Thymus (tissue), 11 donors: ENCODE measurements around the gene ZGRF1. TPM values are rescaled to one million over a fixed set of nuclear protein-coding genes. Genes with fewer than 3 reads are reported as not detected.
"Not testable (repeated sequence)": the region's sequence is repeated elsewhere in the genome, so short reads cannot be mapped to it uniquely, and the experiment has no call there.

Source experiments
- DNase-seq, 9 donors: peaks; one replicate each; pipeline ENCODE4 v3.0.0-alpha.2; 2013; ENCODE audit warnings: low spot score in 9 of 9, low read depth in 6 of 9, missing footprints in 1 of 9
- H3K27ac ChIP-seq, 2 donors: one replicate each; pipeline ENCODE4 v1.5.1; 2013; ENCODE audit warnings: control low read depth in 1 of 2, low read depth in 1 of 2, low read length in 1 of 2, mild to moderate bottlenecking in 1 of 2, moderate library complexity in 1 of 2
- H3K27me3 ChIP-seq, 2 donors: one replicate each; pipeline ENCODE4 v1.5.1; 2013; ENCODE audit warnings: low read length in 1 of 2; ENCODE audit not compliant: control insufficient read depth in 2 of 2, insufficient read depth in 1 of 2
- H3K36me3 ChIP-seq, 2 donors: one replicate each; pipeline ENCODE4 v1.5.1; 2013; ENCODE audit warnings: low read length in 1 of 2, mild to moderate bottlenecking in 1 of 2, moderate library complexity in 1 of 2; ENCODE audit not compliant: control insufficient read depth in 2 of 2, insufficient read depth in 2 of 2
- H3K4me1 ChIP-seq, 2 donors: one replicate each; pipeline ENCODE4 v1.5.1; 2013; ENCODE audit warnings: low read length in 2 of 2; ENCODE audit not compliant: control insufficient read depth in 2 of 2, insufficient read depth in 2 of 2
- H3K4me3 ChIP-seq, 2 donors: one replicate each; pipeline ENCODE4 v1.5.1; 2013; ENCODE audit warnings: low read length in 2 of 2, control low read depth in 1 of 2, mild to moderate bottlenecking in 1 of 2
- H3K9me3 ChIP-seq, 2 donors: one replicate each; pipeline ENCODE4 v1.5.1; 2013; ENCODE audit warnings: low read length in 1 of 2, mild to moderate bottlenecking in 1 of 2; ENCODE audit not compliant: control insufficient read depth in 2 of 2, insufficient read depth in 1 of 2
- WGBS: extraction: QIAGEN DNeasy Blood & Tissue Kit; methylation state at CpG from one replicate; pipeline ENCODE4 v1.1.7; 2013; 5-methylcytosine and 5-hydroxymethylcytosine counted together
- polyA plus RNA-seq: library from polyadenylated mRNA; stranded (reverse); fragments of 200-250 nt; gene quantifications from one replicate; pipeline ENCODE4 v1.2.3, GENCODE V29; 2013
- total RNA-seq: library from RNA; stranded (reverse); fragments of 120-200 nt; gene quantifications from one replicate; pipeline ENCODE4 v1.2.4, GENCODE V29; 2013
- donor health status: healthy.

The ZGRF1 gene
- total and polyA plus RNA-seq, 2 donors = 10.5 to 23.5 TPM

- H3K36me3 ChIP-seq, H3K27ac ChIP-seq, H3K4me3 ChIP-seq, H3K4me1 ChIP-seq, DNase-seq, H3K9me3 ChIP-seq, H3K27me3 ChIP-seq: not testable (repeated sequence)
- WGBS = 96% methylated on average over 2 of the region's 2 CpGs
Observed at GRCh38 chr4:112612814-112613213, 23.9 kb downstream of the ZGRF1 start.

GRCh38 chr4:112604589-112604988, 32.1 kb downstream of the ZGRF1 start:
- H3K27me3 ChIP-seq = no peaks in the 10 kb centered on the region
- no peak overlapping the region for H3K4me3 ChIP-seq
- H3K4me1 ChIP-seq = no peaks in the 10 kb centered on the region
- H3K36me3 ChIP-seq = peaks cover 4 to 5% of the 10 kb centered on the region in 2 donors
- peak; percentile 0 to 65 (median 14) for DNase-seq
- no peaks in the 10 kb centered on the region for H3K9me3 ChIP-seq
- no peak overlapping the region for H3K27ac ChIP-seq

DNA sequence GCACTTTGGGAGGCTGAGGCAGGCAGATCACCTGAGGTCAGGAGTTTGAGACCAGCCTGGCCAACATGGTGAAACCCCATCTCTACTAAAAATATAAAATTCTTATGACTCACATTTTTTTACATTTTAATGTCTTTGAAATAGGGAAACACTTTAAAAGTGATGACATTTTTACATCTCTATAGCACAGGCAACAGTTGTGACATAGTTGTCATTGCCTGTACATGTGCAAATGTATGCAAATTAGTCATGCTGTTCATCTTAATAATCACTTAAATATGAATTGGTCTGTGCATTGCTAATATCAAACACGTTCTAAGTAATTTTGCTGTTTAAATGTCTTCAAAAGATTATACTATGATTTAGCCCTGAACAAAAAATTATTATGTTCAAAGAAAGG, 41.7 kb downstream of the ZGRF1 start:
- DNase-seq = no peak
- Histone ChIP-seq H3K27ac (no peak overlapping the region), H3K9me3 (no peaks in the 10 kb centered on the region), H3K27me3 (no peaks in the 10 kb centered on the region), H3K4me3 (no peak overlapping the region), H3K4me1 (no peaks in the 10 kb centered on the region), H3K36me3 (no peaks in the 10 kb centered on the region)
- WGBS = 97% methylated on average over 1 of the region's 1 CpG

GRCh38 chr4:112593438-112594133, 43.1 kb downstream of the ZGRF1 start:
- Histone ChIP-seq H3K9me3 (no peaks in the 10 kb centered on the region), H3K4me3 (no peak overlapping the region), H3K27me3 (no peaks in the 10 kb centered on the region), H3K36me3 (peaks cover 0 to 4% of the 10 kb centered on the region in 2 donors), H3K4me1 (no peaks in the 10 kb centered on the region), H3K27ac (no peak overlapping the region)
- 95% methylated on average over 5 of the region's 5 CpGs for WGBS
- DNase-seq = no peak

DNA sequence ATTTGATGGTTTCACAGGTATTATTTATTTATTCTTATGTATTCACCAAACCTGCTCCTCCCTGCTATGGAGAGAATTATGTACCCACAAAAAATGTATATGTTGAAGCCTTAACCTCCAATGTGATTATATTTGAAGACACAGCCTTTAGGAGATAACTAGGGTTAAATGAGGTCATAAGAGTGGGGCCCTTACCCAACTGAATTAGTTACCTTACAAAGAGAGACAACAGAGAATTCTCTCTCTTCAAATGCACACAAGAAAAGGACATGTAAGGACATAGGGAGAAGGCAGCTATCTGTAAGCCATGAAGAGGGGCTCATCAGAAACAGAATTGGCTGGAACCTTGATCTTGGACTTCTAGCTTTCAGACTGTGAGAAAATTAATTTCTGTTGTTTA, 44.0 kb downstream of the ZGRF1 start:
- no peak for DNase-seq
- peaks cover 0 to 4% of the 10 kb centered on the region in 2 donors for H3K36me3 ChIP-seq
- H3K4me1 ChIP-seq = no peaks in the 10 kb centered on the region
- H3K27me3 ChIP-seq = no peaks in the 10 kb centered on the region
- no peak overlapping the region for H3K4me3 ChIP-seq
- no peaks in the 10 kb centered on the region for H3K9me3 ChIP-seq
- no peak overlapping the region for H3K27ac ChIP-seq

DNA sequence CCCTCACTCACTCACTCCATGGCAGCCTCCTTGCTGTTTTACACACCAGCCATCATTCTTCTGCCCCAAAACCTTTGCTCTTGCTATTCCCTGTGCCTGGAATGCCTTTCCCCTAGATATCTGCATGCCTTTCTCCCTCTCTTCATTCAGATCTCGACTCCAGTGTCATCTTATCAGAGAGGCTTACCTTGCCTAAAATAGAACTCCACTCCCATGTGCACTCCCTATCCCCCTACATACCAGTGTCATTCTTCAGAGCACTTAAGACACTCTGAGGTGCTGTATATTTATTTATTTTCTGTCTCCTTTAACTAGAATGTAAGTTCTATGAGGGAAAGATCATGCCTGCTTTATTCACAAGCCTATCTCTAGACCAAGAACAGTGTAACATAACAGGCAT, 45.1 kb downstream of the ZGRF1 start:
- no peaks in the 10 kb centered on the region for H3K27me3 ChIP-seq
- H3K4me3 ChIP-seq = no peak overlapping the region
- H3K27ac ChIP-seq = no peak overlapping the region
- 91% methylated on average over 1 of the region's 1 CpG for WGBS
- no peak for DNase-seq
- H3K36me3 ChIP-seq = peaks cover 0 to 6% of the 10 kb centered on the region in 2 donors
- no peaks in the 10 kb centered on the region for H3K9me3 ChIP-seq
- no peaks in the 10 kb centered on the region for H3K4me1 ChIP-seq

DNA sequence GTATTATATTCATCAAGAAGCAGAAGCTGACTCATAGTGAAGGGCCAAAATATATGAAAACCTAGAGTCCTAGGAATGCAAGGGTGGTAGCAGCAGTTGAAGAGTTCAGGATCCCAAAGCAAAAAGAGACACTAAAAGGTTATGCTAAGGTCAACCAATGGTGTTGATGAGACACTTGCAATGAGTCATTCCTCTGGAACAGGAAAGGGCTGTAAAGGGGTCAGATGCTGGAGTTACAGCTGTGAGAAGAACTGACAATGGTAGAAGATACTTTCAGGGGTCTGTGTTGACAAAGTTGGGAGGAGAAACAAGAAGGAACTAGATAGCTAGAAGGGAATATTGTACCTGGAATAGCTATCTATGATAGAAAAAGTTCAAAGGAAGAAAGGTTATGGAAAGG, 47.5 kb downstream of the ZGRF1 start:
- Histone ChIP-seq H3K27ac (no peak overlapping the region), H3K36me3 (peaks cover 0 to 15% of the 10 kb centered on the region in 2 donors), H3K4me1 (no peaks in the 10 kb centered on the region), H3K4me3 (no peak overlapping the region), H3K27me3 (no peaks in the 10 kb centered on the region), H3K9me3 (no peaks in the 10 kb centered on the region)
- no peak for DNase-seq

DNA sequence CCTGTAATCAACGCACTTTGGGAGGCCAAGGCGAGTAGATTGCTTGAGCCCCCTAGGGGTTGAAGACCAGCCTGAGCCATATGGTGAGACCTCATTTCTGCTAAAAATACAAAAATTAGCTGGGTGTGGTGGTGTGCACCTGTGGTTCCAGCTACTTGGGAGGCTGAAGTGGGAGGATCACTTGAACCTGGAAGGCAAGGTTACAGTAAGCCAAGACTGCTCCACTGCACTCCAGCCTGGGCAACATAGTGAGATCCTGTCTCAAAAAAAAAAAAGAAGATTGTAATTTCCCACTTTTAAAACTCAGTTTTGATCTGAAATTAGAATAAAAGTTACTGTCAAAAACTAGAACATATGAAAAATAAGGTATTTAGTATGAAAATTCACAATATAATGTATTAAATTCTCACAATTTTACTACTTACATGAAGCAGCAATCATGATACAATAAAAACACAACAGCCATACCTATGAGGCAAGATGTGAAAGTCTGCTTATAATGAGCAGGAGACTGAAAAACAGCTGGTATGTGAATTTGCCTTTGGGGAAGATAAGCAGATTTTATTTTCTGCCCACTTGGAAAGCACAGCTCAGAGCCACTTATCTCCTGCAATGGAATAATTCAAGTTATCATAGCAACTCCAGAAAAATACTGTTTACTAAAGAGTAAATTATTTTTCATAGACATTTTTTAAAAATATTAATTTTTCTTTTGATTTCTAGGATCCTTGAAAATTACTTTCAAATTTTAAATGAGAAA, 50.6 kb downstream of the ZGRF1 start:
- Histone ChIP-seq H3K27ac (no peak overlapping the region), H3K4me3 (no peak overlapping the region), H3K9me3 (no peaks in the 10 kb centered on the region), H3K36me3 (peaks cover 4 to 32% of the 10 kb centered on the region in 2 donors), H3K4me1 (no peaks in the 10 kb centered on the region), H3K27me3 (no peaks in the 10 kb centered on the region)
- 99% methylated on average over 2 of the region's 2 CpGs for WGBS
- no peak for DNase-seq

DNA sequence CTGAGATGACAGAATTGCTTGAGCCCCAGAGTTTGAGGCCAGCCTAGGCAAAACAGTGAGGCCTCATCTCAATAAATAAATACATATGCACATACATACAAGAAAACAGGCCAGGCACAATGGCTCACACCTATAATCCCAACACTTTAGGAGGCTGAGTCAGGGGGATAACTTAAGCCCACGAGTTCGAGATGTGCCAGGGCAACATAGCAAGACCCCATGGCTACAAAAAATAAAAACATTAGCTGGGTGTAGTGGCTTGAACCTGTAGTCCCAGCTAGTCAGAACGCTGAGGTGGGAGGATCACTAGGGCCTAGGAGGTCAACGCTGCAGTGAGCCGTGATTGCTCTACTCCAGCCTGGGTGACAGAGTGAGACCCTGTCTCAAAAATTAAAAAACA, 69.2 kb downstream of the ZGRF1 start:
- WGBS = 97% methylated on average over 5 of the region's 5 CpGs
- peaks cover 0 to 9% of the 10 kb centered on the region in 2 donors for H3K36me3 ChIP-seq
- H3K4me1 ChIP-seq = no peaks in the 10 kb centered on the region

More for the DNA sequence above, 69.2 kb downstream of the ZGRF1 start:
- Histone ChIP-seq H3K9me3 (no peaks in the 10 kb centered on the region), H3K27ac (no peak overlapping the region), H3K4me3 (no peak overlapping the region), H3K27me3 (no peaks in the 10 kb centered on the region)
- no peak for DNase-seq
